GM21723 (cell line): ENCODE measurements around the gene PSPH.

Source experiments
- ATAC-seq: cut with Tn5 transposase; IDR thresholded peaks from one replicate; pipeline ENCODE4 v1.9.1; 2021; ENCODE audit warnings: mild to moderate bottlenecking, moderate library complexity; ENCODE audit not compliant: unreplicated experiment

PSPH gene

GRCh38 chr7:56007167-56007652 lies 44.0 kb downstream of the PSPH start:
- no peak for ATAC-seq

GRCh38 chr7:56003749-56004148 lies 47.5 kb downstream of the PSPH start:
- no peak for ATAC-seq

GRCh38 chr7:55996856-55997500 lies 54.3 kb downstream of the PSPH start:
- no peak for ATAC-seq

GRCh38 chr7:55992346-55992745 lies 58.9 kb downstream of the PSPH start:
- no peak for ATAC-seq

- no peak for ATAC-seq
Measured at GRCh38 chr7:55983537-55983936, 67.7 kb downstream of the PSPH start.

- no peak for ATAC-seq
Measured at GRCh38 chr7:55980266-55980665, 71.0 kb downstream of the PSPH start.

GRCh38 chr7:55977831-55978230 lies 73.4 kb downstream of the PSPH start:
- no peak for ATAC-seq

- no peak for ATAC-seq
Measured at GRCh38 chr7:55975988-55976633, 75.1 kb downstream of the PSPH start.

- no peak for ATAC-seq
Measured at GRCh38 chr7:55973747-55974250, 77.4 kb downstream of the PSPH start.

GRCh38 chr7:55970978-55971377 lies 80.3 kb downstream of the PSPH start:
- no peak for ATAC-seq

GRCh38 chr7:55970561-55970960 lies 80.7 kb downstream of the PSPH start:
- ATAC-seq, result no peak

GRCh38 chr7:55969391-55969790 lies 81.9 kb downstream of the PSPH start:
- no peak for ATAC-seq

GRCh38 chr7:55966851-55967250 lies 84.4 kb downstream of the PSPH start:
- no peak for ATAC-seq

- ATAC-seq, result no peak
Measured at GRCh38 chr7:55965805-55966421, 85.3 kb downstream of the PSPH start.

- ATAC-seq, result peak; percentile 1
Measured at GRCh38 chr7:55965100-55965470, 86.2 kb downstream of the PSPH start.

GRCh38 chr7:55964261-55965099 lies 86.8 kb downstream of the PSPH start, which contains the start of gene NIPSNAP2:
NIPSNAP2 (plus strand) TSS chr7:55964585; CDS start chr7:55964610, 25 bp downstream.
- ATAC-seq, result peak; percentile 84

- no peak for ATAC-seq
Measured at GRCh38 chr7:55963584-55964168, 87.6 kb downstream of the PSPH start.

- no peak for ATAC-seq
Measured at GRCh38 chr7:55962014-55962413, 89.2 kb downstream of the PSPH start.
